ENCODE measurements around the gene BTBD6.

The BTBD6 gene

GRCh38 chr14:105249182-105250007, 1.1 kb downstream of the BTBD6 start:
- H3K36me3 ChIP-seq (ENCODE audit: low read depth), result peaks cover 51% of the 10 kb centered on the region
- ATAC-seq (ENCODE audit: low read depth), result peak; percentile 7; the same call in 1 of the 3 replicates
- no peaks in the 10 kb centered on the region for H3K27me3 ChIP-seq (ENCODE audit: insufficient read depth, poor library complexity, severe bottlenecking)
- H3K27ac ChIP-seq (ENCODE audit: poor library complexity, severe bottlenecking), result peak overlapping the region; percentile 65
- peak; percentile 72 for DNase-seq (ENCODE audit: low spot score)
- no peak for TF ChIP-seq CTCF (IDR thresholded peaks at IDR 0.05; ENCODE audit: poor library complexity, severe bottlenecking)
- peaks cover 6% of the 10 kb centered on the region for H3K4me1 ChIP-seq (ENCODE audit: insufficient read depth, poor library complexity, severe bottlenecking)
- no peaks in the 10 kb centered on the region for H3K9me3 ChIP-seq (ENCODE audit: severe bottlenecking)
- H3K4me3 ChIP-seq (ENCODE audit: severe bottlenecking), result peak overlapping the region; percentile 97

GRCh38 chr14:105250008-105250366, 1.7 kb downstream of the BTBD6 start:
- H3K36me3 ChIP-seq (ENCODE audit: low read depth), result peaks cover 50% of the 10 kb centered on the region
- no peak for TF ChIP-seq CTCF (IDR thresholded peaks at IDR 0.05; ENCODE audit: poor library complexity, severe bottlenecking)
- H3K27me3 ChIP-seq (ENCODE audit: insufficient read depth, poor library complexity, severe bottlenecking), result no peaks in the 10 kb centered on the region
- H3K27ac ChIP-seq (ENCODE audit: poor library complexity, severe bottlenecking), result no peak overlapping the region
- H3K9me3 ChIP-seq (ENCODE audit: severe bottlenecking), result no peaks in the 10 kb centered on the region
- peaks cover 6% of the 10 kb centered on the region for H3K4me1 ChIP-seq (ENCODE audit: insufficient read depth, poor library complexity, severe bottlenecking)
- ATAC-seq (ENCODE audit: low read depth) (no peak), DNase-seq (ENCODE audit: low spot score) (no peak)
- H3K4me3 ChIP-seq (ENCODE audit: severe bottlenecking), result no peak overlapping the region

GRCh38 chr14:105250986-105251385, 2.7 kb downstream of the BTBD6 start:
- H3K4me1 ChIP-seq (ENCODE audit: insufficient read depth, poor library complexity, severe bottlenecking), result peaks cover 6% of the 10 kb centered on the region
- ATAC-seq (ENCODE audit: low read depth), result no peak
- no peak overlapping the region for H3K27ac ChIP-seq (ENCODE audit: poor library complexity, severe bottlenecking)
- H3K36me3 ChIP-seq (ENCODE audit: low read depth), result peaks cover 43% of the 10 kb centered on the region
- H3K9me3 ChIP-seq (ENCODE audit: severe bottlenecking), result no peaks in the 10 kb centered on the region
- H3K4me3 ChIP-seq (ENCODE audit: severe bottlenecking), result no peak overlapping the region
- TF ChIP-seq CTCF (IDR thresholded peaks at IDR 0.05; ENCODE audit: poor library complexity, severe bottlenecking), result no peak
- no peak for DNase-seq (ENCODE audit: low spot score)
- no peaks in the 10 kb centered on the region for H3K27me3 ChIP-seq (ENCODE audit: insufficient read depth, poor library complexity, severe bottlenecking)

- Histone ChIP-seq H3K36me3 (ENCODE audit: low read depth) (peaks cover 37% of the 10 kb centered on the region), H3K27ac (ENCODE audit: poor library complexity, severe bottlenecking) (no peak overlapping the region), H3K9me3 (ENCODE audit: severe bottlenecking) (no peaks in the 10 kb centered on the region), H3K4me1 (ENCODE audit: insufficient read depth, poor library complexity, severe bottlenecking) (peaks cover 6% of the 10 kb centered on the region), H3K27me3 (ENCODE audit: insufficient read depth, poor library complexity, severe bottlenecking) (no peaks in the 10 kb centered on the region), H3K4me3 (ENCODE audit: severe bottlenecking) (no peak overlapping the region)
- no peak for DNase-seq (ENCODE audit: low spot score)
- no peak for ATAC-seq (ENCODE audit: low read depth)
- TF ChIP-seq CTCF (IDR thresholded peaks at IDR 0.05; ENCODE audit: poor library complexity, severe bottlenecking), result no peak
Measured at GRCh38 chr14:105251920-105252319, 3.6 kb downstream of the BTBD6 start.

Measured in RWPE2 (cell line).